HG03342 (cell line): ENCODE data around the gene RFX7.

Source experiments
- ATAC-seq: cut with Tn5 transposase; IDR thresholded peaks from one replicate; pipeline ENCODE4 v1.9.1; 2021; ENCODE audit warnings: mild to moderate bottlenecking, moderate library complexity; ENCODE audit not compliant: unreplicated experiment

The RFX7 gene

GRCh38 chr15:56052395-56053045, 191.2 kb downstream of the RFX7 start:
- peak; percentile 70 for ATAC-seq

- ATAC-seq = no peak
These were observed 192.0 kb downstream of the RFX7 start for GRCh38 chr15:56051676-56052075.

- ATAC-seq = no peak
These were observed 194.1 kb downstream of the RFX7 start for GRCh38 chr15:56049577-56049976.

GRCh38 chr15:56047354-56047753, 196.3 kb downstream of the RFX7 start:
- no peak for ATAC-seq

- ATAC-seq = no peak
These were observed 198.5 kb downstream of the RFX7 start for GRCh38 chr15:56045068-56045748.

- no peak for ATAC-seq
These were observed 200.4 kb downstream of the RFX7 start for GRCh38 chr15:56042982-56043980.

- ATAC-seq = no peak
These were observed 201.2 kb downstream of the RFX7 start for GRCh38 chr15:56042498-56042897.

- no peak for ATAC-seq
These were observed 201.6 kb downstream of the RFX7 start for GRCh38 chr15:56042031-56042430.

GRCh38 chr15:56040081-56041035, 203.3 kb downstream of the RFX7 start:
- no peak for ATAC-seq

GRCh38 chr15:56038707-56039106, 205.0 kb downstream of the RFX7 start:
- no peak for ATAC-seq

GRCh38 chr15:56038015-56038414, 205.7 kb downstream of the RFX7 start:
- ATAC-seq = no peak
